HS-5 (cell line): ENCODE measurements around the gene PRSS57.
"Not testable (repeated sequence)": the region's sequence is repeated elsewhere in the genome, so short reads cannot be mapped to it uniquely, and the experiment has no call there.

Source experiments
- DNase-seq: peaks from one replicate; pipeline ENCODE4 v3.0.0-alpha.2; 2012; ENCODE audit warnings: low read depth

Gene PRSS57

DNA sequence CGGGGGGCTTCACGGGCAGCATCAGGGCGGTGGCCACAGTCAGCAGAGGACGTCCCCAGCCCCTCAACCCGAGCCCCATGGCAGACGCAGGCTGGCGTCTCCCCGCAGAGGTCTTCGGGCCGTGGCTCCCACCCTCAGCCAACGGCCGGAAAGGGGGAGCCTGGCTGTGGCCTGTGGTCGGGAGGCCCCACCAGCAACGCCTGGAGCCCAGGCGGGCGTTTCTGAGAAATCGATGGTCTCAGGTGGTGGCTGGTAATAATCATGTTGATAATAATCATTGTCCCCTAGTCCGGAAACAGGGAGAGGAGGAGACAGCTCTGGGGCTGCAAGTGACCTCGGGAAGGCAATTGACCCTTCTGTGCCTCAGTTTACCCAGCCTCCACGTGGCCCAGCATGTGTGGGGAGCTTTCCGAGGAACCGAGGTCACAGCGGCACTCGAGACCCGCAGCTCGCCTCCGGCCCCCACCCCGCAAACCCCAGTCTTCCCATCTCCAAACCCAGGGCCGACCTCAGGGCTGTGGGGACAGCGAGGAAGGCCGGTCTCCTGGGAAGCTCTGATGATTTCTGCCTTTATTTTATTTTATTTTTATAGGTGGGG lies at the start of gene PRSS57:
Gene PRSS57, minus strand, starts transcription at position 101 of the 598 bp plus-strand sequence. Its CDS starts 22 bp downstream, at position 79.
- no peak for DNase-seq

DNA sequence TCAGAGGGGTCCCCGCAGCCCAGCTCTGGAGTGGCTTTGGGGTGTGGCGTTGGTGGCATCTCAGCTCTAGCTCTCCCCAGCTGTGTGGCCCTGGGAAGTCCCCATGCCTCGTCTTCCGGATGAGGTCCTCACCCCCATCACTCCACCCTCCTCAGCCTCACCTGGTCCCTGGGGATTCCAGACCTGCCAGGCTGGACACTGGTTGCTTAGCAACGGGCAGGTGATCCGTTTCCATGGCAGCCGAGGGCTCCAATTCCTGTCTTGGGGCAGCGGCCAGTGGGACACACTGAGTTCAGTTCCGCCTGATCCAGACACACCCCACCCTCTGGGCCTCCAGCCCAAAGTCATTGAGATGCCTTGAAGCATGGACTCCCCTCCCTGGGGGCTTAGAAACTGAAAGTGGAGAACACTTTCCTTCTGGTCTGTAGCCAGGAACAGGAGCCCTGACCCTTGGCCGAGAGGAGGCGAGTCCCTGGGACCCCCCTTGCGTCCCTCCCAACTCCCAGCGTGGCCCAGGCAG lies 48.0 kb upstream of the PRSS57 start:
- no peak for DNase-seq

DNA sequence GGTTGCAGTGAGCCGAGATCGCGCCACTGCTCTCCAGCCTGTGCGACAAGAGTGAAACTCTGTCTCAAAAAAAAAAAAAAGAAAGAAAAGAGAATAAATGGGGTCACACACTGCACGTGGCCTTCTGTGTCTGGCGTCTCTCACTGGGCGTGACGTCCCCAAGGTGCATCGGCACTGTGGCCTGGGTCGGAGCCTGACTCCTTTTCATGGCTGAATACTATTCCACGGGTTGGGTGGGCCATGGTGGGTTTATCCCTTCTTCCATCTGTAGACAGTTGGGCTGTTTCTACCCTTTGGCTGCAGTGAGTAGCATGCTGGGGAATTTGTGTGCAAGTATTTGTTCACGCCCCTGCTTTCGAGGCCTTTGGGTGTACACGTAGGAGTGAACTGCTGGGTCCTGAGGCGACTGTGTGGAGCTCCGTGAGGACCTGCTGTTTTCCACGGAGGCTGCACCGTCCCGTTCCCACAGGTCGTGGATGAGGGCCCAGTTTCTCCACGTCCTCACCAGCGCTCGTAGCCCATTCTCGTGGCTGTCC lies 47.4 kb upstream of the PRSS57 start:
- no peak for DNase-seq

DNA sequence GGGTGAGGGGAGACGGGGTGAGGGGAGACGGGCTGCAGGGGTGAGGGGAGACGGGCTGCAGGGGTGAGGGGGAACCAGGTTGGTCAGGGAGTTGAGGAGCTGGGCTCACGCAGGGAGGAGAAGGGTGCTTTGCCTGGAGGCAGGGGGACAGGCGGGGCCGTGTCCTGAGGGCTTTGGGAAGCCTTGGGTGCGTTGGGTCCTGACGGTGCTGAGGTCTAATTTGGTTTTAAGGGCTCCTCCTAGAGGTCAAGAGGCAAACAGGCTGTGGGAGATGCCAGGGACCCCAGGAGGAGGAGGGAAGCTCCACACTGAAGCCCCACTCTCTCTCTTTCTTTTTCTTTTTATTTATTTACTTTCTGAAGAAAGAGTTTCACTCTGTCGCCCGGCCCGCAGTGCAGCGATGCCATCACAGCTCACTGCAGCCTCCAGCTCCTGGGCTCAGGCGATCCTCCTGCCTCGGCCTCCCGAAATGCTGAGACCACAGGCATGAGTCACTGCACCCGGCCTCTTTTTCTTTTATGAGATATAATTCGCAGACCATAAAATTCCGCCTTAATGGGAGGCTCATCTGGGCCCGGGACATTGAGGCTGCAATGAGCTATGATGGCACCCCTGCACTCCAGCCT lies 46.4 kb upstream of the PRSS57 start:
- no peak for DNase-seq

GRCh38 chr19:740816-741505 lies 45.7 kb upstream of the PRSS57 start:
- not testable (repeated sequence) for DNase-seq

DNA sequence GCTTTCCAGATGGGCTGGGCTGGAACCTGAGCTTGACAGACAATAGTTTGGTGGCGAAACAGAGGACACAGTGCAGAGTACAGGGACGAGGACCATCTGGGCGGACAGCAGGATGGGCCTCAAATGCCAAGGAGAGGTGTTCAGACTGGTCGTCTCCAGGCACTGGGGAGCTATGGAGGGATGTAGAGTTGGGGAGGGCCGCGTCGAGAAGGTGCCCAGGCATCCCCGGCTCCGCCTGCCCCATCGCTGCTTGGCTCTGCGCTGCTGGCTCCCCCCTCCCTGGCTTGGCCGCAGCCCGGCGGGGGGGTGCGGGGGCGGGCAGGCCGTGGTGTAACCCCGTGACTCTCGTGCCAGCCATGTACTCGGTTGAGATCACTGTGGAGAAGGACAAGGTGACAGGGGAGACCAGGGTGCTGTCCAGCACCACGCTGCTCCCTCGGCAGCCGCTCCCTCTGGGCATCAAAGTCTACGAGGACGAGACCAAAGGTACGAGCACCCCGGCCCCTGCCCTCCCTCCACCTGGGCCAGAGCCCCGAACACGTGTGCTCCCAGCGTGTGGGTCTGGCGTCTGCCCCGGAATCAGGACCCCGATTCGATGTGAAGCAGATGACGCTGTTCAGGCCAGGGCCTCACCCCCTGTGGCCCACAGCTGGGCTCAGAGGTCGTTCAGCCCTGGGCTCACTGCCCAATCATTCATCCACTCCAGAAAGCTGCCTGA lies 44.9 kb upstream of the PRSS57 start:
- DNase-seq = no peak

GRCh38 chr19:738509-739128 lies 43.4 kb upstream of the PRSS57 start:
- no peak for DNase-seq

DNA sequence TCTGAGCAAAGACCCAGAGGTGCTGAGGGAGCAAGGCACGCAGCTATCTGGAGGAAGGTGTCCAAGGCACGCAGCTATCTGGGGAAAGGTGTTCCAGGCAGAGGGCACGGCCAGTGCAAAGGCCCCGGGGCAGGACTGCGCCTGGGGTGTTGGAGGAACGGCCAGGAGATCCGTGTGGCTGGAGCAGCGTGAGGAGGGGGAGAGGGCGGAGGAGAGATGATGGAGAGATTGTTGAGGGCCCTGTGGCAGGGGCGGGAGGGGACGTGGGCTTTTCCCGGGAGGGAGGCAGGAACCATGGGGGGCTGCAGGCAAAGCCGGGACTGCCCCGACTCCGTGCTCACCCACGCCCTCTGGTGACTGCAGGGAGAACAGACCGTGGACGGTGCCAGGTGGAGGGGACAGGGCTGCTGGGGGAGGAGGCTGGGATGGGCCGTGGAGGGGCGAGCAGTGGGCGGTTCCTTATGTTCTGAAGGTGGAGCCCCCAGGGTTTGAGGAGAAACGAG lies 42.4 kb upstream of the PRSS57 start:
- DNase-seq = no peak

- no peak for DNase-seq
Measured at GRCh38 chr19:736125-736524, 40.9 kb upstream of the PRSS57 start.

GRCh38 chr19:734716-735115 lies 39.5 kb upstream of the PRSS57 start:
- no peak for DNase-seq

DNA sequence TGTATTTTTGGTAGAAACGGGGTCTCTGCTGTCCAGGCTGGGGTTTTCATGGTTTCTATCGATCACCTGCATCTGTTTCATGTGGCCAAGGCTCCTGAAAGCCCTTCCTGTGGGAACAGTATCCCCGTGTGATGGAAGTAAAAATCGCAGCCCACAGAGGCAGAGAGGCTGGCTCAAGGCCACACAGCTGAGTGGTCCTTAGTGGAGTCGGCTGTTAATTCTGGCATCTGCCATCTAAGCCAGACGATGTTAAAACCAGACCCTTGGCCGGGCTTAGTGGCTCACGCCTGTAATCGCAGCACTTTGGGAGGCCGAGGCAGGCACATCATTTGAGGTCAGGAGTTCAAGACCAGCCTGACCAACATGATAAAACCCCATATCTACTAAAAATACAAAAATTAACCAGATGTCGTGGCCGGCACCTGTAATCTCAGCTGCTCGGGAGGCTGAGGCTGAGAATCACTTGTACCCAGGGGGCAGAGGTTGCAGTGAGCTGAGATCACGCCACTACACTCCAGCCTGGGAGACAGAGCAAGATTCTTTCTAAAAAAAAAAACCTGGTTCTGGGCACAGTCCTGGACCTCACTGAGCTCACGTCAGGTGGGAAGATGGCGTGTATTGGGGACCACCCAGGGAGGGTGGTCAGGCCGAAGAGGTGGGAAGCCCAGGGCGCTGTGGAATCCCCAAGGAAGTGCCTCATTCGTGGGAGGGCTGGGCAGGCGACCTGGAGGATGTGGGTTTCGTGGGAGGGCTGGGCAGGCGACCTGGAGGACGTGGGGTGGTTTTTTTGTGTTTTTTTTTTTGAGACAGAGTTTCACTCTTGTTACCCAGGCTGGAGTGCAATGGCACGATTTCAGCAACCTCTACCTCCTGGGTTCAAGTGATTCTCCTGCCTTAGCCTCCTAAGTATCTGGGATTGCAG lies 37.2 kb upstream of the PRSS57 start:
- DNase-seq = no peak

DNA sequence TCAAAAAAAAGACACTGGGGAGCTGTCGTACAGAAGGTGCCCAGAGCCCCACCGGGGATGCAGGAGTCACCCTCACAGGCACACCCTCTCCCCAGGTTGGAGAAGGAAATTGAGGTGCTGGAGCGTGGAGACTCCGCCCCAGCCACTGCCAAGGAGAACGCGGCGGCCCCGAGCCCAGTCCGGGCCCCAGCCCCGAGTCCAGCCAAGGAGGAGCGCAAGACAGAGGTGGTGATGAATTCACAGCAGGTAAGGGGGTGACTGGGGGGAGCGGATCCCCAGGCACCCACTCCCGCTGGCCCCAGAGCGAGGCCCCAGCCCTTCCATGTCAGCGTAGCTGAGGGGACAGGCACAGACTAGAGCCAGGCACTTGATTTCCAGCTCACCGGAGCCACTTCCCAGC lies 35.7 kb upstream of the PRSS57 start:
- no peak for DNase-seq

DNA sequence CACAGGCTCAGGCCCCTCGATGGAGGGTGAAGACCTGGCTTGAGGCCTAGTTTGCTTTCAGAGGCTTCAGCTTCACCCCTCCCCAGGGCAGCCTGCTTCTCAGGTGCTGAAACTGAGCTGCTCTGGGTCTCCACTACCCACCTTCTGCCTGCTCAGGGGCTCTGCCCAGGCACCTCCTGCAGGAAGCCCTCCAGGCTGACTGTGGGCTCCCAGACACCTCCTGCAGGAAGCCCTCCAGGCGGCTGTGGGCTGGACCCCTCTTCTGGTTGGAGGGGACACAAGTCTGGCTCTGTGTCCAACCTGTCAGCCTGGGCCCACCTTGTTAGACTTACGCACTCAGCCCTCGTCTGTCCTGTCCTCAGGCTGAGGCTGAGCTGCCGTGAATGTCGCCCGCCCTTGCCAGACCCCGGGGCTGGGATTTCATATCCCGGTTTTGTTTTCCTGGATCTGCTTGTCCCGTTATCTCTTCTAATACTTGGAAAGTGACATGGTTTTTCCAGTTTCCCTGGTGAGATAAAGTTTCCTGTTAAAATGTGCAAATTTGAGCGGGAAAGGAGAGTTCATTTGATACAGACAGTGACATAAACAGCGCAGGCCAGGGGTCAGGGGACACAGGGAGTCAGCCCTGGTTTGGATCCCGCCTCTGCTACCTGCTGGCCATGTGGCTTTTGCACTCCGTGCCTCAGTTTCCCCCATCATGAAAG lies 34.9 kb upstream of the PRSS57 start:
- no peak for DNase-seq

DNA sequence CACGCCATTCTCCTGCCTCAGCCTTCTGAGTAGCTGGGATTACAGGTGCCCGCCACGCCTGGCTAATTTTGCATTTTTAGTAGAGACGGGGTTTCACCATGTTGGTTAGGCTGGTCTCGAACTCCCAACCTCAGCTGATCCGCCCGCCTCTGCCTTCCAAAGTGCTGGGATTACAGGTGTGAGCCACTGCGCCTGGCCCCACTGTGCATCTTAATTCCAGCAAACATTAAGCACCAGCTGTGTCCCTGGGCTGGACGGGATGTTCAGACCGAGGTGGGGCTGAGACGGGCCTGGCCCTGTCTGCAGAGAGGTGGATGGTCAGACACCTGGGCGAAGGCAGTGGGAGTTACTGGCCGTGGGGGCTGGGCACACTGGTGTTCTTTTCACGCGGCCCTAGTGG lies 34.3 kb upstream of the PRSS57 start:
- DNase-seq = not testable (repeated sequence)

DNA sequence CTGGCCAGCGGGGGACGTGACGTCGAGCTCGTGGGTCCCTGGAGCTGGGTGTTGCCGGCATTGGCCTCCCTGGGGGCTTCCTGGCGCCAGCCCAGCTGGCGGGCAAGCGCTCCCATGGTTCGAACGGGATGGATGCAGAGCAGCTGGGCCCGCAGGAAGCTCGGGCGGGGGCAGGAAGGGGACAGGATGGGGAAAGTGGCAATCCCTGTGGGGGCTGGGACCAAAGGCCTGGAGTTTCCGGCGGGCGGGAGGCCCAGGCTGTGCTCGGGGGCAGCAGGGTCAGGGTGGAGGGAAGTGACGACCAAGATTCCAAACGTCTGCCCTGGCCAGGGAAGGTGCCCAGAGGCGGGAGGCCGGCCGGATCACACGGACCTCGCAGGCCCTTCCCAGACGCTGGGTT lies 32.8 kb upstream of the PRSS57 start:
- no peak for DNase-seq

- DNase-seq = no peak
Measured at GRCh38 chr19:726993-727956, 32.0 kb upstream of the PRSS57 start.

DNA sequence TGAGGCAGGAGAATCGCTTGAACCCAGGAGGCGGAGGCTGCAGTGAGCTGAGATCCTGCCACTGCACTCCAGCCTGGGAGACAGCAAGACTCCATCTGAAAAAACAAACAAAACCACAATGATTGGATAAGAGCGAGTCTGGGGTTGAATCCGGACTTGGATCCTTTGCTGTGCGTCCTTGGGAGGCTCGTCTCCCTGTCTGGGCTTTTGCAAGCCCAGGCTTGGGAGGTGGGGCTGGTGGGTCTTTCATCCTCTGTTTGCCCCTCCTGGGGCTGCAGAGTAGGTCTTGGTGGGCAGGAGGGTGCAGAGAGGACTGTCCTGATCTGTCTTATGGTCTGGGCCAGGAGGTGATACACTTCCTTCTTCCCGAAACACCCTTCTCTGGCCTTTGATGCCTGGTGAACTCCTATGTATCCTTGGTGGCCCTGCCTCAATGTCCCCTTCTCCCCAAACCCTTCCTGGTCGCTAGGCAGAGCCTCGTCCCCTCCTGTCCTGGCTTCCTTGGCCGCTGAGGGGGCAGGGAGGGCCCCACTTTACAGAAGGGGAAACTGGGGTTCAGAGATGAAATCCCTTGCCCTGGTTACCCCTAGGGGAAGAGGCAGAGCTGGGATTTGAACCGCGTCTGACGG lies 30.3 kb upstream of the PRSS57 start:
- no peak for DNase-seq

- no peak for DNase-seq
Measured at GRCh38 chr19:723714-724113, 28.5 kb upstream of the PRSS57 start.
